Activated naive CD4-positive, alpha-beta T cell treated with anti-CD3 and anti-CD28 coated beads for 36 hours (primary cell): ENCODE results near the gene TFDP1. TPM values are rescaled to one million over a fixed set of nuclear protein-coding genes. Genes with fewer than 3 reads are reported as not detected.
"Not testable (repeated sequence)": the region's sequence is repeated elsewhere in the genome, so short reads cannot be mapped to it uniquely, and the experiment has no call there.

Experiments used
- CTCF ChIA-PET: fragments of 350-600 bp; sonication (Branson Sonifier 250); formaldehyde crosslinking; loops from one replicate; lab custom pipeline; 2021; ENCODE audit warnings: antibody characterized with exemption; lab: Charles Lee
- DNase-seq: peaks from one replicate; pipeline ENCODE4 v3.0.0-alpha.2; 2020
- H3K27ac Mint-ChIP-seq: one replicate; pipeline ENCODE4 v1.8.0; 2021; ENCODE audit warnings: mild to moderate bottlenecking, mixed read lengths
- H3K27me3 Mint-ChIP-seq: one replicate; pipeline ENCODE4 v1.8.0; 2021; ENCODE audit warnings: low read depth, mixed read lengths
- H3K36me3 Mint-ChIP-seq: one replicate; pipeline ENCODE4 v1.8.0; 2021; ENCODE audit warnings: low read depth, mixed read lengths
- H3K4me1 Mint-ChIP-seq: one replicate; pipeline ENCODE4 v1.8.0; 2021; ENCODE audit warnings: low read depth, mixed read lengths
- H3K4me3 Mint-ChIP-seq: one replicate; pipeline ENCODE4 v1.8.0; 2021; ENCODE audit warnings: mild to moderate bottlenecking, moderate library complexity, mixed read lengths
- H3K9me3 Mint-ChIP-seq: one replicate; pipeline ENCODE4 v1.8.0; 2021; ENCODE audit warnings: mixed read lengths
- intact Hi-C: fragments of 100-400 bp; cut with micrococcal nuclease; formaldehyde crosslinking; loops from one replicate; pipeline ENCODE4 v1.15.1; 2023
- total RNA-seq, 2 experiments: library from RNA; stranded (reverse); gene quantifications; one replicate each; pipeline ENCODE4 v1.2.3, GENCODE V29; 2021

Gene TFDP1
- total RNA-seq, 2 experiments from 2014 or later, result 157 to 161 TPM

- H3K27ac Mint-ChIP-seq, result peak overlapping the region; percentile 82
- intact Hi-C loops, result no loop called here
- peaks cover 41% of the 10 kb centered on the region for H3K36me3 Mint-ChIP-seq
- peaks cover 42% of the 10 kb centered on the region for H3K4me1 Mint-ChIP-seq
- no peaks in the 10 kb centered on the region for H3K9me3 Mint-ChIP-seq
- peak overlapping the region; percentile 82 for H3K4me3 Mint-ChIP-seq
- H3K27me3 Mint-ChIP-seq, result no peaks in the 10 kb centered on the region
- CTCF ChIA-PET, result interaction anchor here (0.7 kb wide), 1 partner anchor 980 kb away, joined by 4 read pairs; no protein-coding TSS in a partner anchor
- DNase-seq, result peak; percentile 5
Observed at GRCh38 chr13:113585896-113586295, 1.3 kb downstream of the TFDP1 start.

GRCh38 chr13:113586661-113587479 lies 2.3 kb downstream of the TFDP1 start:
- Mint-ChIP-seq H3K27ac (no peak overlapping the region), H3K4me3 (peak overlapping the region; percentile 82), H3K36me3 (peaks cover 47% of the 10 kb centered on the region), H3K4me1 (peaks cover 48% of the 10 kb centered on the region), H3K9me3 (no peaks in the 10 kb centered on the region), H3K27me3 (no peaks in the 10 kb centered on the region)
- intact Hi-C loops, result no loop called here
- CTCF ChIA-PET, result interaction anchor here (1.3 kb wide), 1 partner anchor 90 kb away, joined by 3 read pairs; no protein-coding TSS in a partner anchor
- peak; percentile 37 for DNase-seq

GRCh38 chr13:113588394-113589111 lies 4.0 kb downstream of the TFDP1 start:
- Mint-ChIP-seq H3K27ac (no peak overlapping the region), H3K4me1 (peaks cover 49% of the 10 kb centered on the region), H3K27me3 (no peaks in the 10 kb centered on the region), H3K9me3 (no peaks in the 10 kb centered on the region), H3K36me3 (peaks cover 54% of the 10 kb centered on the region), H3K4me3 (no peak overlapping the region)
- intact Hi-C loops, result no loop called here
- peak; percentile 1 for DNase-seq
- CTCF ChIA-PET, result interaction anchor here (1.3 kb wide), 1 partner anchor 92 kb away, joined by 3 read pairs; no protein-coding TSS in a partner anchor

GRCh38 chr13:113589251-113589960 lies 4.9 kb downstream of the TFDP1 start:
- Mint-ChIP-seq H3K27ac (no peak overlapping the region), H3K4me3 (no peak overlapping the region), H3K27me3 (no peaks in the 10 kb centered on the region), H3K36me3 (peaks cover 54% of the 10 kb centered on the region), H3K9me3 (no peaks in the 10 kb centered on the region), H3K4me1 (peaks cover 45% of the 10 kb centered on the region)
- intact Hi-C loops, result no loop called here
- peak; percentile 2 for DNase-seq
- CTCF ChIA-PET, result no interaction called here

GRCh38 chr13:113589961-113590339 lies 5.4 kb downstream of the TFDP1 start:
- Mint-ChIP-seq H3K9me3 (no peaks in the 10 kb centered on the region), H3K36me3 (peaks cover 57% of the 10 kb centered on the region), H3K27me3 (no peaks in the 10 kb centered on the region), H3K4me3 (no peak overlapping the region), H3K4me1 (peaks cover 45% of the 10 kb centered on the region), H3K27ac (no peak overlapping the region)
- intact Hi-C loops, result no loop called here
- DNase-seq, result peak; percentile 2
- CTCF ChIA-PET, result no interaction called here

- H3K4me3 Mint-ChIP-seq, result no peak overlapping the region
- no peak overlapping the region for H3K27ac Mint-ChIP-seq
- CTCF ChIA-PET, result no interaction called here
- H3K27me3 Mint-ChIP-seq, result no peaks in the 10 kb centered on the region
- intact Hi-C loops, result no loop called here
- no peaks in the 10 kb centered on the region for H3K9me3 Mint-ChIP-seq
- DNase-seq, result no peak
- peaks cover 59% of the 10 kb centered on the region for H3K36me3 Mint-ChIP-seq
- peaks cover 33% of the 10 kb centered on the region for H3K4me1 Mint-ChIP-seq
Observed at GRCh38 chr13:113591750-113592149, 7.2 kb downstream of the TFDP1 start.

- Mint-ChIP-seq H3K36me3 (peaks cover 57% of the 10 kb centered on the region), H3K4me1 (peaks cover 25% of the 10 kb centered on the region), H3K9me3 (no peaks in the 10 kb centered on the region), H3K27ac (no peak overlapping the region), H3K4me3 (no peak overlapping the region), H3K27me3 (no peaks in the 10 kb centered on the region)
- no peak for DNase-seq
- CTCF ChIA-PET, result no interaction called here
- intact Hi-C loops, result no loop called here
Observed at GRCh38 chr13:113592571-113592970, 8.0 kb downstream of the TFDP1 start.

- Mint-ChIP-seq H3K4me1 (peaks cover 13% of the 10 kb centered on the region), H3K36me3 (peaks cover 62% of the 10 kb centered on the region)
- H3K4me3 Mint-ChIP-seq, H3K27me3 Mint-ChIP-seq, H3K9me3 Mint-ChIP-seq, intact Hi-C loops, H3K27ac Mint-ChIP-seq, CTCF ChIA-PET: not testable (repeated sequence)
- peak; percentile 1 for DNase-seq
Observed at GRCh38 chr13:113594066-113594821, 9.7 kb downstream of the TFDP1 start.

GRCh38 chr13:113595131-113595530 lies 10.6 kb downstream of the TFDP1 start:
- Mint-ChIP-seq H3K36me3 (peaks cover 63% of the 10 kb centered on the region), H3K4me3 (no peak overlapping the region), H3K9me3 (no peaks in the 10 kb centered on the region), H3K27me3 (no peaks in the 10 kb centered on the region), H3K4me1 (peaks cover 7% of the 10 kb centered on the region), H3K27ac (no peak overlapping the region)
- CTCF ChIA-PET, result no interaction called here
- intact Hi-C loops, result no loop called here
- DNase-seq, result peak; percentile 1

- Mint-ChIP-seq H3K27ac (no peak overlapping the region), H3K9me3 (no peaks in the 10 kb centered on the region), H3K27me3 (no peaks in the 10 kb centered on the region), H3K4me3 (no peak overlapping the region), H3K36me3 (peaks cover 63% of the 10 kb centered on the region), H3K4me1 (peaks cover 6% of the 10 kb centered on the region)
- DNase-seq, result peak; percentile 1
- CTCF ChIA-PET, result no interaction called here
- intact Hi-C loops, result no loop called here
Observed at GRCh38 chr13:113596321-113597200, 12.0 kb downstream of the TFDP1 start.

GRCh38 chr13:113597391-113598080 lies 13.0 kb downstream of the TFDP1 start:
- H3K4me3 Mint-ChIP-seq, result no peak overlapping the region
- H3K36me3 Mint-ChIP-seq, result peaks cover 62% of the 10 kb centered on the region
- CTCF ChIA-PET, result no interaction called here
- H3K9me3 Mint-ChIP-seq, result no peaks in the 10 kb centered on the region
- peaks cover 8% of the 10 kb centered on the region for H3K4me1 Mint-ChIP-seq
- no peak for DNase-seq
- H3K27me3 Mint-ChIP-seq, result no peaks in the 10 kb centered on the region
- intact Hi-C loops, result no loop called here
- no peak overlapping the region for H3K27ac Mint-ChIP-seq
